ENCODE results near the gene POU4F3.

The POU4F3 gene

DNA sequence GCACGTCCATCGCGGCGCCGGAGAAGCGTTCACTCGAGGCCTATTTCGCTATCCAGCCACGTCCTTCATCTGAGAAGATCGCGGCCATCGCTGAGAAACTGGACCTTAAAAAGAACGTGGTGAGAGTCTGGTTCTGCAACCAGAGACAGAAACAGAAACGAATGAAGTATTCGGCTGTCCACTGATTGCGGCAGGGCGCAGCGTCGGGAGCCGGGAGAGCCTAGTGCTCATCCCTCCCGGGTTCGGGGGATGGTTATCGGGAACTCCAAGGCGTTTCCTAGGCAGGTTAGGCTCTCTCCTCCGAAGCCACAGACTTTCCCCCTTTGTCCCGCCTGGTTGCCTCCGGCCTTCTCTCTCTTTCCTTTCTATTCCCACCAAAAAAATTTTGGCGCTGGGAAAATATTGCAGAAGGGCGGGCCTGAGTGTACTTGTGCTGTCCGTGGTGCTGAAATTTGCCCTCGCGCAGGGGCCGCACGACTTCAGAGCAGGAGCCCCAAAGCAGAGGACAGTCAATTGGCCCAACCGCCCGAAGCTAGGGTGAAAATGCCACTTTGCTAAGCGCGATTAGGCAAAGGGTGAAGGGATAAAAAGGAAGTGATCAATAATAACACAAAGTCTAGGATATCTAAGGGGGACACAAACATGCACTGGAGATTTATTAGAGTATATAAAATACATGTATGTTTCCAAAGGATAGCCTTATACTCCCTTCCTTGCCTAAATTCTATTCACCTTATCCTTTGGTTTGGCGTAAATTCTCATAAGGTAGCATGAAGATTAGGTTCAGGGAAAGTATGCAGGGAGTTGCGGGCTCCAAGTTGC, 1.8 kb downstream of the POU4F3 start:
- no peak for DNase-seq

DNA sequence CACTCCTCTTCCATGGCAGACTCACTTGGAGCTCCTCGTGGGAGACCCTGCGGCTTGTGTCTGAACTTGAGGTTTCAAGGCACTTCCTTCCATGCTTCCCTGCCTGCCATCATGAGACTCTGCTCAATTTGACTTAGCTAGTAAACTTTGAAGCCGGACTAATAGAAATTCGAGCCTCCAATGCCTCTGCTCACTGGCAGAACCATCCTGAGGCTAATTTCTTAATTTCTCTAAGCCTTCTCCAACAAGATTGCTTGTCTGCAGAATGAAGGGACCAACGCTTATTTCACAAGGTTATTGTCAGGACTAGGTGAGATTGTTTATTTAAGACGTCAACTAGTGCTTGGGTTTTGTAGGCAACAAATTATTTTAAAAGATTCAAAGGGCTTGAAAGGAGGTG, 3.2 kb downstream of the POU4F3 start:
- DNase-seq: no peak

DNA sequence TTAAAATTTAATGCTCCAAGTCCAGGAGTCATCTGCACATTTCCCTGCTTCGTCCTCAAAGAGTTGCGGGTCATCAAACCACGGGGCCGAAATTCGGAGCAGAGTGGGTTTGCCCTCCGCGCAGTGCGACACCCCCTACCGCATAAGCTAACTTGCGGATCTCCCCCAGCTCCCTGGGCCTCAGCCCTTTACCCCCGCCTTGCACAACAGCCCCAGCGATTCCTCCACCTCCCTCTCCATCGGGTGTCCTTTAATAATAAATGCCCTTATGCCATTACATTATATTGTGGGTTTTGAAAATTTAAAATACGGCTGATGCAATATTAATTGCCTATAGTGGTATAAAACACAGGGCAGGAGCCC, 3.9 kb downstream of the POU4F3 start:
- DNase-seq: no peak

DNA sequence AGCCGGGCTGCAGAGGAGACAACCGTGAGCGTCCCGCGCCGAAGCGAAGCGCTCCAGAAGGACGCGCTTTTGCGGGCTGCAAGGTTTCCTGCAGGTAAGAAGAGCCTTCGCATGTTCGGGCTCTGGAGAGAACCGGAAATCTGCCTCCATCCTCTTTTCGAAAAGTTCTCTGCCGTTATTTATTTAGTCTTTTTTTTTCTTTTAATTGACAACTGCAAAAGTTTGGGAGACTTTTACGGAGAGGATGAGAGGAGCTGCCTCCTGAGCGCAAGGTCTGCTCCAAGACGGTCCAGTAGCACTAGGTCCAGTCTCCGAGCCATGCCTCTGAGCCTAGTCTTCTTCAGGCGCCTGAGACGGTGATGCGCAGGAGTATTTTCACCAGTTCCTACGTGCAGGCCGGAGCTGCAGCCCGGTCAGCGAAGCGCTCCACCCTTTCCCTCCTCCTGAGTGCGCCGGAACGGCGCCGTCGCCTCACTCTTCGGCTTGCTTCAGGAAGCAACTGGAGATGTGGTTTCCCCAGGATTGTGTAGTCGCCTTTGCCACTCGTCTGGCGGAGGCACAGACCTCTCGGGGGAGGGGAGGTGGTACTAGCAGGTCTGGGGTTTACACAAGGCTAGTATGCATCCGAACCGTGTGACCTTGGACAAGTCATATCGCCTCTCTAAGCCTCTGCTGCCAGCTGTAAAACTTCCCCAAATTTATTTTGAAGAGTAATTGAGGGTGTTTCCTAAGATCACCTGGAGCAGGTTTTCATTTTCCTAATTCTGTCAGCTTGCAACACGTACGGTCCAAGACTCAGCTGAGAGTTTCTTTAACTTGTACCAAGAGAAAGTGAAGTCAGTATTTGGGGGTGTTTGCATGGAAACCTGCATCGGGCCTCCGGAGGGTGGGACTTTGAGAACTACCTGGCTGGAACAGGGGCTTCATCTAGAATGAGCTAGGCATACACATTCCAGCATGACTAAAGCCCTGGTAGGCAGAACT, 4.5 kb downstream of the POU4F3 start:
- DNase-seq: no peak

DNA sequence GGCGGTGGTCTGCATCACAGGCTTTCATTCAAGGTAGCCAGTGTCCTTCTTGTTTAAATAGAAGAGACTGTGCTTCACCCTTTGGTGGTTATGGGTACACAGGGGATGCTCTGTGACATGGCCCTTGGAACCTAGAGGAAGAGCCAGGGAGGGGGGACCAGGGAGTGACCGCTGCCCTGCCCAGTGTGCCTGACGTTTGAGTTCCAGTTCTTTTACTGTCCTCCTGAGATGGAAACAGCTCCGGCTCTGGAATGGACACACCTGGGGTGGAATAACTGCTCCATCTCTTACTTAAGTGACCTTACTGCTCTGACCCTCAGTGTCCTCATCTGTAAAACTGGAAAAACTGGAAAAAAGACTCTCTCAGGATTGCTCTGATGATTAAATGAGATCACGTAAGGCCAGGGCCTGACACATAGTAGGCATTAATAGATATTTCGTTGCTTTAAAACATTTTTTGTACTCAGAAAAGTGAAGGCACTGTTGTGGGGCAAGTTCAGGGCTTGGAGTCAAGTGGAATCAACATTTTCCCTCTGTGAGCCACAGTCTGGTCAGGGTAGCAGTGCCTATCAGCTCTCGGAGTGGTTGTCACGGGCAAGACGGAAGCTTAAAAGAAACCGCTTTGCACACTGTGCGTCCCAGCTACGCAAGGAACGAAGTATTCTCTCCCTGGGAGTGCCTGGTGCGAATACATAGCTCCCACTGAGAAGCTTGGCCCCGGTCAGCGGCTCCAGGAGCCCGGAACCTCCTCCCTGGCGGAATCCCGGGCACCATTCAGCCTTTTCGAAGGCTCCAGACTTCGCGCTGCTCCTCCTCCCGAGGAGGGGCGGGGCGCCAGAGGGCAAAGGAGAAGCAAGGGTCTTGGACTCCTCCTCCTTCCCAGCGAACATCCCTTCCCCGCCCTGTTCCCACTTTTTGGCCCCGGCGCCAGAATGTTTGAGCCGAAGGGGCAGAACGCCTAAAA, 5.8 kb downstream of the POU4F3 start:
- no peak for DNase-seq

DNA sequence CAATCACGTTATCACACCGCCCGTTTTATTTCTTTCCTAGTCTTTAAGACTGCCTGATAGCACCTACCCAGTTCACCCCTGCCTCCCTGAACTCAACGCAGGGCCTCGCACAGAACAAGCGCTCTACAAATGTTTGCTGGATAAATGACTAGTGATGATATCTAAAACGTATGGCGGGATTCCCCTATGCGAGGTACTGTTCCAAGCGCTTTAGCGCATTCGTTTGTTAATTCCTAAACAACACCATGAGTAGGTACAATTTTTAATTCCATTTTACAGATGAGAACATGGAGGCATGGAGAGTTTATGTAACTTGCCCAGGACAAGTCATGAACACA, 6.6 kb downstream of the POU4F3 start:
- DNase-seq: no peak

DNA sequence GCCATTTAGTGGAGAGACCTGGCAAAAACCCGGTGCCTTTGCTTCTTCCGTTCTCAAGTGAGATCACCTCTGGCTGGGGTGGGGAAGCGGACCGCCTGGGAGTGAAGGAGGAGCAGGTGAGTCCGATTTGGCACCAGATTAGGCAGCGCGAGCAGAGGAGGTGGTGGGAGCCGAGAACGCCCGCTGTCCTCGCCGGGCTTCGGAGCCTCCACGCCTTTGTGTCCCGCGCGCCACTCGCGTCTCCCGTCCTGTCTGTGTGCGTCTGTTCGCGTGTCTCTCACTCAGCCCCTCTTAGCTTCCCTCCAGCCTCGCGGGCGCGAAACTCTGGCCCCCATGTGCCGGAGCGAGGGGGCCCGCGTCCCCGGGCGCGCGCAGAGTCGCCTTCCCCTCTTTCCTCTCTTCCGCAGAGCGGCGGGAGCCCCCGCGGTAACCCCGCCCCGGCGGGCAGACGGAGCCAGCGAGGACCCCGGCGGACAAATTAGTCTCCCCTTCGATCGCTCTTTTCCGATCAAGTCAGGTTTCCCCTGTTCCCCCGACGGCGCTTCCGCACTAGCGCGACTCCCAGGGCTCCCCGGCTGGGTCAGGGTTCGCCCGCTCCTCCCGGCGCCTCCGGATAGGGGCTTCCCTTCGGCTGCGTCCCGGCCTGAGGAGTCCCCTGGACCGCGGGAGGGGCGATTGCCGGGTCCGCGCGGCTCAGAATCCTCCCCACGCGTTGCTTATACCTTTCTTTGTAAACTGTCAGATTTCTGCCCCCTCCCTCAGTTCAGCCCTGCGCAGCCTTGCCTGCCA, 7.1 kb downstream of the POU4F3 start:
- DNase-seq: no peak

DNA sequence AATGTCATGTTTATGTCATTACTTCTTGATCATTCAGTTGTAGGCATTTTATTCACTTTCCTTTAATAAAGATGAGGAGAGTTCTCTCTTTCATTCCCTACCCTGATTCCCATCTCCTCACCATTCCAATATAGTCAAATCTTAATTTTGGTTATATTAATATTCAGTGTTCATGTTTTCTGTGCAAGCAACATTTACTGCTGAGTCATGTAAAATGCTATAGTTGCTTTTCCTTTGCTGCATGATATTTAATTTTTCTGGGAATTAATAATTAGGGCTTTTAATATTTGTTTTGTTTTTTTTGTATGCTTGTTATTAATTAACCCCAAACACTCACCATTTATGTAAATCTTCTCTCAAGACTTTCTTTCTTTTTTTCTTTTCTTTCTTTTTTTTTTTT, 18.5 kb downstream of the POU4F3 start:
- DNase-seq: no peak

DNA sequence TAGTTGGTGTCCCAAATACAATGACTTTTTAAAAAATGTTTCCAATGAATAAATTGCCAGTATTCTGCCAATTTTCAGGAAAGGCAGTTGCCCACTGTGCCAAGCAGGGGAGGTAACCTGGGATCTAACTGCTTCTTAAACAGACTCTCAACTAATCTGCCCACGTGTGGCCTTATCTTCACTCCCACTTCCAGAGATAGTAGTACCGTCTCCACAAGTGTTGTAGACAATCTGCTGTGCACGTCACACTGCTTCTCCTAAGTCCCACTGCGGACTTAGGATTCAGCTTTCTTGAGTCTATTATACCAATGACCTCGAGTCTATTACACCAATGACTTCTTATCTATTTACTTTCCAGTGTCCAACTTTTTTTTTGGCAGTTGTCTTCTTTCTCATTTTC, 21.2 kb downstream of the POU4F3 start:
- no peak for DNase-seq

DNA sequence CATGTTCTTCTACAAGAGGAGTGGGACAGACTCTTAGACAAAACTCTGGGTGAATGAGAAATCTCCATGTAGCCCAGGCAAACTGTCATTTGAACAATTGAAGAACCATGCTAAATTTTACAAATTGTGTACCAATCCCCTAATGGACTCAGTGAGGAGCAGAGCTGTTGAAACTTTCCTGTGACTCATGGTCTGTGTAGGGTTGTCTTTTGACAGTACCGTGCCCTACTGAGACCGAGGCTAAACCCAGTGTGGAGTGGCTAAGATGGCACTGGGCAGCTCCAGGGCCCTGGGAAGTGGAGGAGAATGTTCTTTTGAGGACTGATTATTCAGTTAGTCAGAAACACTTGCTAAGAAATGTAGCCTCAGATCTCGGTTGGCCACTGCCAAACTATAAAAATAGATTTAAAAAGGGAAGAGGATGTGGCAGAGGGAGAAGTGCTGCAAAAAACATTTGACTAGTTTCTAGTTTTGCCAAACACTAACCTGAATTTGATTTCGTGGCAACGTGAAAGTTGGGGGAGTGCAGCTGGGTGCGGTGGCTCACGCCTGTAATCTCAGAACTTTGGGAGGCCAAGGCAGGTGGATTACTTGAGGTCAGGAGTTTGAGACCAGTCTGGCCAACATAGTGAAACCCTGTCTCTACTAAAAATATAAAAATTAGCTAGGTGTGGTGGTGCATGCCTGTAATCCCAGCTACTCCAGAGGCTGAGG, 24.7 kb downstream of the POU4F3 start:
- no peak for DNase-seq

DNA sequence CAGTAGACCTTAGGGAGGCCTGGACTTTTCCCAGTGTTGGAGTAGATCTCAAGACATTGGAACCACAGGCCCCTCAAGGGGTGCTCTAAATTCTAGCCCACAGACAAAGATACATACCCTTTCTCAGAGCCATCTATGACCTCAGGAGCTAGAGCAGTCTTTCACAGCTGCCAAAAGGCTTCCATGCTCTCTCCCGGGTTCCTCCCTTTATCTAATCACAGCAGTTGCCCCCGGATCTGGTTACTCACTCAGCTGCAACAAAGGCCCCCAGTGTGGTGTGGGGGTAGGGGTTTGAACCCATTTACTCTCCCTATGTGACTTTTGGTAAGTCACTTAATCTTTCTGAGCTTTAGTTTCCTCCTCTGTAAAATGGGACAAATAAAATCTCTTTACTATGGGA, 27.0 kb downstream of the POU4F3 start:
- DNase-seq: no peak

DNA sequence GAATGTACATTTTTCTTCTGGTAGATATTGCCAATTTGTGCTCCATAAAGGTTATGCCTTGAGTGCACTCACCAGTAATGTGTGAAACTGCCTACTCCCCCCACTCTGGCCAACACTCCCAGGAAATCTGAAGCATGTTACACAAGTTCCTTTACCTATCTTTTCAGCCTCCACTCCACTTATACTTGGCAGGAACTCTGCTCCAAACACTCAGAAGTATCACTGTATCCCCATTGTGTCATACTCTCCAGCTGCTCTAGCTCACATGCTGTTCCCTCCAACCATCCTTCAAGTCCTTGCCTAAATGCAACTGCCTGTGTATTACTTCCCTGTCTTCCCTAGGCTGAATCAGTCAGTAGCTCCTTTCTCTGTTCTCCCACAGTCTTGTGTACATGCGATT, 28.3 kb downstream of the POU4F3 start:
- DNase-seq: no peak

DNA sequence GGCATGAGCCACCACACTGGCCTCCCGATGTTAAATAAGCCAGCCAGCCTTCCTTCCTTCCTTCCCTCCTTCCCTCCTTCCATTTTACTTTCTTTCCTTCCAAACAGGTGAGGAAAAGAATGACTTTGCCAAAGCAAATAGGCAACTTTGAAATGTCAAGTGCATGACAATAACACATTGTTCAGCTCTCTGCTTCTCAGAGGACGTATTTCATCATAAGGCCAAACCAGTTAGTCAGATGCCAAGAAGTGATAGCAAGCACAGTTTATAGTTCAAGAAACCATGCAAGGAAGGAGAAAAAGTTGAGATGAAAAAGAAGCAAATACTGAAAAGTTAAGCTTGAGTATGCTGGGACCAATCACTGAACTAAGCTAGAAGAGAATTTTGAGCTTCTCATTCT, 29.5 kb downstream of the POU4F3 start:
- DNase-seq: no peak

DNA sequence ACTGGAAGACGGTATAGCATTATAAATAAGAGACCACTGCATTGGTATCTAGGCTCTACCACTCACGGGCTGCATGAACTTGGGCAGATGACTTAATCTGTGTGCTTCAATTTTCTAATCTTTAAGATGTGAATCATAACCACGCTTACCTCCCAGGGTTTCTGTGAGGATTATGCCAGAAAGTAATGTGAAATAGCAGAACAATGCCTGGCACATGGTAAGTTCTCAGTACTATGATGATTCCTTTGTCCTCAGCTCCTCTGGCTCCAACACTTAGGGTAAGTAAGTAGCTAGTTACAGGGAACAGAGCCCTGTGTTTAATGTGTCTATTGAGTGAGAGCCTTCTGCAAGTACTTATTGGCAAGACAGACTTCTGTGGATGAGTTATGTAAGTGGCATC, 31.1 kb downstream of the POU4F3 start:
- DNase-seq: no peak

DNA sequence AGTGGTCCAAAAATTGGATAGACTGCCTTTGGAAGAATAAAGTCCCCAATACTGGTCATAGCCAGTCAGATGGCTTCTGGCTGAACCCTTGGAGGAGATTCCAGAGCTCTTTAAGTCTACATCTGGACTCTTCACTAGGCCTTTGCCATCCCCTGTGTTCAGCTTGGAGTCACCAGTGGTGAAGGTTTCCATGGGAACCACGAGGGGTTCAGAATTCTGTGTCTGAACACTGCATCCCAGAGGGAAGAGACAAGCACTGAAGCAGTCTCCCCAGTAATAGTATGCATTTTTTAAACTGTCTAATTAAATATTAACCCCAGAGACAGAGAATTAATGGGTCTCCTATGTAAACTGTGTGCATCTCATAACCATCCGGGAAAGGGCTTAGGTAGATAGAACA, 38.2 kb downstream of the POU4F3 start:
- DNase-seq: no peak

DNA sequence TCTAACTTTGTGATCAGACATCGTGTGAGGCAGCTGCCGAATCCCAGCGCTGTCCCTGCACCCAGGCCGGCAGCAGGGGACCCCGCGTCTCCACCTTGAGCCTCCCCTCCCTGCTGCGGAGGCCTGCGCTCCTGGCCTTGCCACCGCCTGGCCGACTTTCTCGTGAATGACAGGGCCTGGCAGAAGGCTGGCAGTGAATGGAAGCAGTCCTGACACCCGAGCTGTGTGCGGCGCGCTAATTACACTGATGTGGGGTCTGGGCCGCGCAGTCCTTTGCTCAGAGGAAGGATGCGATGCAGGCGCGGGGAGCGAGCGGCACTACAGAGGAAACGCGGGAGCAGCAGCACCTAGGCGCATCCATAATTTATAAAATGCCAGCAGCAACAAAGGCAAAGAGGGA, 40.3 kb downstream of the POU4F3 start:
- DNase-seq: no peak

DNA sequence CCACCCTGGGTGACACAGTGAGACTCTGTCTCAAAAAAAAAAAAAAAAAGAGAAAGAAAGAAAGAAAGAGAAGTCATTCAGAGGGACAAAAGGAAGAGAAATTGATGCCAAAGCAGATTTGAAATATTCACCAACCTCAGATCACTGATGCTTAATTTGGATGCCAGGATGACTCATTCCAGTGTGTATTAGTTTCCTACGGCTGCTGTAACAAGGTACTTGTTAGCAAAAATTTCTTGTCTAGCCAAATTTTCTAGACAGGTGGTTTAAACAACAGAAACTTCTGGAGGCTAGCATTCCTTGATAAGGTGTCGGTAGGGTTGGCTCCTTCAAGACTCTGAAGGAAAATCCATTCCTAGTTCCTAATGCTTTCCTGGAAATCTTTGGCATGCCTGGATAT, 42.1 kb downstream of the POU4F3 start:
- no peak for DNase-seq

DNA sequence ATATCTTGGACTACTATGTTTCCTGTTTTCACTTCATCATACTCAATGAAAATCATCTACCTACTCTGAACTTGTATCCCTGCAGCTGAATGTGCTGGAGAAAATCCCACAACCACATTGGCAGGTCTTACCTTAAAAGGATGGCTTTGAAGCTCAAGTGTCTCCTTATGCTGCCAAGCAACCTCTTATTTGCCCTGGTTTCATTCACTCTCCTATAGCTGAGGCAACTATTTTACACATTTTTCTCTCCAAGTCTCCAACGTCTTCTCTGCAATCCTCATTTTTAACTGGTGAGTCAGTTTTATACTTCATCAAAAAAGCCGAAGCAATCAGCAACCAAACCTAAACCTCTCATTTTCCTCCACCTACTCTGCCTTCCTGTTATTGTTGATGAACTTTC, 49.7 kb downstream of the POU4F3 start:
- DNase-seq: no peak

DNA sequence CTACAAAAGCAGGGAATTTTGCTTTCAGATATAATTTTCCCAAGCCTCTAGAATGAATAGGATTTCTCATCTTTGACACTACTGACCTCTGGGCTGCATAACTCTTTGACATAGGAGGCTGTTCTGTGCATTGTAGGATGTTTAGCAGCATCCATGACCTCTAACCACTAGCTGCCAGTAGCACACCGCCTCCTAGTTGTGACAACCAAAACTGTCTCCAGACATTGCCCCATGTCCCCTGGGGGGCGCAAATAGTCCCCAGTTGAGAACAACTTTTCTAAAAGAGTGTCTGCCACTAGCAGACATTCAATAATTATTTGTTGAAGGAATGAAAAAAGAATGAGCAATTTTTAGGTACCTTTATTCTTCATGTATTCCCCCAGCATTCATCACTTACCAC, 51.8 kb downstream of the POU4F3 start:
- DNase-seq: no peak

Measured in NCI-H1436 treated with DMSO at 0.1 percent for 48 hours (cell line).